H1 (cell line): Measurements from ENCODE around the gene PTCHD4. TPM values are rescaled to one million over a fixed set of nuclear protein-coding genes. Genes with fewer than 3 reads are reported as not detected.

Experiments
- EP300 ChIP-seq, 2 experiments: IDR thresholded peaks; 1 replicate in 1 of 2; 2 replicates in 1 of 2; pipeline ENCODE4 v1.6.1; 2011 to 2012; ENCODE audit warnings: low read depth in 2 of 2, low read length in 2 of 2, mild to moderate bottlenecking in 2 of 2, borderline replicate concordance in 1 of 2, inconsistent platforms in 1 of 2, moderate library complexity in 1 of 2
- KDM4A ChIP-seq: IDR thresholded peaks from one replicate; pipeline ENCODE4 v1.7.1; 2012; ENCODE audit warnings: low read depth, mild to moderate bottlenecking, moderate library complexity, low read length, inconsistent platforms; ENCODE audit not compliant: severe bottlenecking
- KDM5A ChIP-seq: fragments of 200-600 bp; IDR thresholded peaks from 2 replicates; pipeline ENCODE4 v1.7.1; 2012; ENCODE audit warnings: mild to moderate bottlenecking, low read length, inconsistent platforms, mixed read lengths
- RFX5 ChIP-seq: IDR thresholded peaks from 2 replicates; pipeline ENCODE4 v1.6.1; 2011; ENCODE audit warnings: low read depth, low read length, improper control_type of control experiment, borderline replicate concordance
- SUZ12 ChIP-seq: fragments of 200-600 bp; sonication (generic); IDR thresholded peaks from 2 replicates; pipeline ENCODE4 v1.6.1; 2012; ENCODE audit warnings: mild to moderate bottlenecking, inconsistent platforms, low read length, moderate library complexity, mixed read lengths
- polyA plus RNA-seq, 7 experiments: library from polyadenylated mRNA; depleted of rRNA in 3 of 7; stranded (reverse) in 5 of 7; unstranded in 2 of 7; fragments of >200 nt in 5 of 7; fragments of 200-250 nt in 2 of 7; gene quantifications; 1 replicate in 5 of 7; 2 replicates in 1 of 7; 4 replicates in 1 of 7; pipeline versions ENCODE4 v1.2.1 to v1.2.3, GENCODE V29; 2011 to 2013; ENCODE audit warnings: missing spikeins in 2 of 7, mixed read lengths in 2 of 7
- total RNA-seq: library from RNA; stranded (reverse); fragmentation: NEBNext Ultra II Directional; extraction: Animal tissue kit (Norgen Biotek cat#: 25700); gene quantifications from 2 replicates; pipeline ENCODE4 v1.2.1, GENCODE V29; 2021
- TF ChIP-seq, protein P1 (sequence below): IDR thresholded peaks from 2 replicates; pipeline ENCODE4 v1.6.1; 2011; ENCODE audit warnings: low read depth, mild to moderate bottlenecking, low read length; ENCODE audit not compliant: insufficient read depth

The PTCHD4 gene
- total and polyA plus RNA-seq, 2 of the 8 experiments (the other 6 are each of a cell fraction or from before 2014, with no cell fraction given): 0.17 to 0.37 TPM

DNA sequence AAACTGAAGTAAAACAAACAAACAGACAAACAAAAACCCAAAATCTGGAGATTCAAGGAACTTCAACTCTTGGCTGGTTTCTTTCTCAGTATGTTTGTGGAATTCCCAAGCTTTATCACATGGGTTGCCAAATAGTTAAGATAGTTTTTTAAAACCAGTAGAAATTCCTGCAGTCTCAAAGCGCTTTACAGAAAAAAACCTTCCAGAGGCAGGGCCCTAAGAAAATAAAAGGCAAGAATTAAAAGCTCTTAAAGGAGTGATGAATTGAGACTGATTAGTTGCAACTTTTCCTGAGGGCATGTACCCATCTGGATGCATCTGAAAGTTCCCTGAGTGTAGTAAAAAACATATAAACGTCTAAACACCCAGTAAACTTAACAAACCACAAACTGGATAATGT is 25.9 kb upstream of the PTCHD4 start (continued):
- TF ChIP-seq, protein P1, sequence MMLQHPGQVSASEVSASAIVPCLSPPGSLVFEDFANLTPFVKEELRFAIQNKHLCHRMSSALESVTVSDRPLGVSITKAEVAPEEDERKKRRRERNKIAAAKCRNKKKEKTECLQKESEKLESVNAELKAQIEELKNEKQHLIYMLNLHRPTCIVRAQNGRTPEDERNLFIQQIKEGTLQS: no peak
- TF ChIP-seq SUZ12: no peak
- no peak for TF ChIP-seq KDM4A
- TF ChIP-seq EP300 (IDR thresholded peaks at IDR 0.05; ENCODE audit: borderline replicate concordance in 1 of 2, low read depth in 2 of 2, low read length in 2 of 2): no peak
- TF ChIP-seq RFX5: no peak
- no peak for TF ChIP-seq KDM5A
